ENCODE measurements around the gene RPP25.

RPP25 gene

GRCh38 chr15:74978077-74978476, 21.5 kb upstream of the RPP25 start:
- intact Hi-C loops (cut with DNase I; ENCODE audit: low total_unique reads): no loop called here
- no peaks in the 10 kb centered on the region for H3K4me1 ChIP-seq
- no peak for TF ChIP-seq CTCF (IDR thresholded peaks at IDR 0.05)
- H3K36me3 ChIP-seq: no peaks in the 10 kb centered on the region
- H3K27ac ChIP-seq: no peak overlapping the region
- no peaks in the 10 kb centered on the region for H3K9me3 ChIP-seq
- DNase-seq: no peak
- H3K27me3 ChIP-seq: no peaks in the 10 kb centered on the region
- H3K4me3 ChIP-seq: no peak overlapping the region

- H3K36me3 ChIP-seq: no peaks in the 10 kb centered on the region
- H3K27me3 ChIP-seq: no peaks in the 10 kb centered on the region
- intact Hi-C loops (cut with DNase I; ENCODE audit: low total_unique reads): no loop called here
- no peaks in the 10 kb centered on the region for H3K4me1 ChIP-seq
- TF ChIP-seq CTCF (IDR thresholded peaks at IDR 0.05): no peak
- no peak for DNase-seq
- no peaks in the 10 kb centered on the region for H3K9me3 ChIP-seq
- no peak overlapping the region for H3K4me3 ChIP-seq
- H3K27ac ChIP-seq: no peak overlapping the region
Observed at GRCh38 chr15:74977599-74977998, 21.0 kb upstream of the RPP25 start.

- Histone ChIP-seq H3K9me3 (no peaks in the 10 kb centered on the region), H3K4me3 (no peak overlapping the region), H3K27me3 (no peaks in the 10 kb centered on the region), H3K4me1 (no peaks in the 10 kb centered on the region), H3K36me3 (no peaks in the 10 kb centered on the region), H3K27ac (no peak overlapping the region)
- no peak for TF ChIP-seq CTCF (IDR thresholded peaks at IDR 0.05)
- intact Hi-C loops (cut with DNase I; ENCODE audit: low total_unique reads): no loop called here
- no peak for DNase-seq
Observed at GRCh38 chr15:74976159-74976558, 19.6 kb upstream of the RPP25 start.

- no peak for TF ChIP-seq CTCF (IDR thresholded peaks at IDR 0.05)
- no peaks in the 10 kb centered on the region for H3K27me3 ChIP-seq
- no peaks in the 10 kb centered on the region for H3K4me1 ChIP-seq
- intact Hi-C loops (cut with DNase I; ENCODE audit: low total_unique reads): no loop called here
- no peaks in the 10 kb centered on the region for H3K9me3 ChIP-seq
- H3K36me3 ChIP-seq: no peaks in the 10 kb centered on the region
- H3K4me3 ChIP-seq: no peak overlapping the region
- no peak overlapping the region for H3K27ac ChIP-seq
- DNase-seq: no peak
Observed at GRCh38 chr15:74967670-74968069, 11.1 kb upstream of the RPP25 start.

GRCh38 chr15:74964794-74965193, 8.2 kb upstream of the RPP25 start:
- no peak for DNase-seq
- Histone ChIP-seq H3K4me3 (no peak overlapping the region), H3K27ac (no peak overlapping the region), H3K4me1 (no peaks in the 10 kb centered on the region), H3K36me3 (no peaks in the 10 kb centered on the region), H3K27me3 (no peaks in the 10 kb centered on the region), H3K9me3 (no peaks in the 10 kb centered on the region)
- no peak for TF ChIP-seq CTCF (IDR thresholded peaks at IDR 0.05)
- intact Hi-C loops (cut with DNase I; ENCODE audit: low total_unique reads): no loop called here

GRCh38 chr15:74963213-74963612, 6.6 kb upstream of the RPP25 start:
- Histone ChIP-seq H3K27me3 (no peaks in the 10 kb centered on the region), H3K27ac (no peak overlapping the region), H3K36me3 (no peaks in the 10 kb centered on the region), H3K4me1 (peaks cover 0 to 14% (median 5%) of the 10 kb centered on the region in 4 donors), H3K9me3 (no peaks in the 10 kb centered on the region), H3K4me3 (no peak overlapping the region)
- intact Hi-C loops (cut with DNase I; ENCODE audit: low total_unique reads): no loop called here
- TF ChIP-seq CTCF (IDR thresholded peaks at IDR 0.05): no peak
- no peak for DNase-seq
